Dedifferentiated amniotic fluid mesenchymal stem cell (primary cell): ENCODE results near the gene S100A8.
"Not testable (repeated sequence)": the region's sequence is repeated elsewhere in the genome, so short reads cannot be mapped to it uniquely, and the experiment has no call there.

Source experiments
- DNase-seq: peaks from one replicate; pipeline ENCODE4 v3.0.0-alpha.2; 2016; ENCODE audit errors: extremely low spot score

S100A8 gene

DNA sequence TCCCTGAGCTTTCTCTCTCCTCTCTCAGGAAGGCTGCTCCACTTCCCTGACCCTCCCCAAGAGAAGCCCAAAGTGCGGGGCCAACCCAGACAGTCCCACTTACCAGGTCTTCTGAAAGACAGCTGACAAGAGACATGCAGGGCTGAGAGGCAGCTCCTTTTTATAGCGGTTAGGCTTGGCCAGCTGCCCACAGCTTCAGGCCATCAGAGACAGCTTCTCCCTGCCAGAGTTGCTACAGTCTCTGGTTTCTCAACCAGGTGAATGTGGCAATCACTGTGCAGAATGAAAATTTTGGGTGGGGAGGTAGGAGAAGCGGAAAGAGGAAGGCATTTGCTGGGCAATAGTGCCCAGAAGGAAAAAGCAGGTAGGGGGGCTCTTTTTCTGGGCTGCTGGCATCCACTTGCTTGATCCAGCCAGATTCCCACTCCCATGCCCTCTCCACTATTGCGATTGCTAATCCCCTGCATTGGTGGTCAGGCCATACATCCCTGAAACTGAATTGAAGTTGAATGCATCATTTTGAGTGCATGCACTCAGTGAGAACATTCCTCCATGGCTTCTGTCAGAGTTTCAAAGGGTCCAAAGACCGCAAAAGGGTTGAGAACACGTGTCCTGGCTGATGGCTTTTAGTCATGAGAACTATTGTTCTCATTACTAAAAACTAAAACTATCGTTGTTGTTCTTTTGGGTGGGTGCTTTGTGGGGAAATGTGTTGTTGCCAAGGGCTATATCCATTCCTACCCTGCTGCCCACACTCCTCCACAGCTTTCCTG is at the start of gene S100A8:
Gene S100A8, minus strand, starts transcription at position 136 of the 773 bp plus-strand sequence. CDS start 538 bp downstream, outside the sequence.
- no peak for DNase-seq

DNA sequence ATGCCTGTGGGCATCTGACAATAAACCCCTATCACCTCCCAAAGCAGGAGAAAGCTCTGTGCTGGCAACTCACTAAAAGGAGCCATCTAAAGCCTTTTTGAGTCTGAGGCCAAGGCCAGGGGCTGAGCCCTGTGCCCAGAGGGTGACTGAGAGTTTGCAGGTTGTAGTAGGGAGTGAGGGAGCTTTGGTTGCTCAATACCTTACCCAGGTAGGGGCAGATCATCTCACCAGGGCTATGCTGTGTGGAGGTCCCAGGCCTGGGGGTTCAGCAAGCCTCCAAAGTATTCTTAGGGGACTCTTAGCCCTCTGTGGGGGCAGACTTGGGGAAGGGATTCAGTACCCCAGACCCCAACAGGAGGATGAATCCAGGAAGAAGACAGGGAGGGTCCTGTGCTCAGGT is 48.4 kb upstream of the S100A8 start:
- no peak for DNase-seq

DNA sequence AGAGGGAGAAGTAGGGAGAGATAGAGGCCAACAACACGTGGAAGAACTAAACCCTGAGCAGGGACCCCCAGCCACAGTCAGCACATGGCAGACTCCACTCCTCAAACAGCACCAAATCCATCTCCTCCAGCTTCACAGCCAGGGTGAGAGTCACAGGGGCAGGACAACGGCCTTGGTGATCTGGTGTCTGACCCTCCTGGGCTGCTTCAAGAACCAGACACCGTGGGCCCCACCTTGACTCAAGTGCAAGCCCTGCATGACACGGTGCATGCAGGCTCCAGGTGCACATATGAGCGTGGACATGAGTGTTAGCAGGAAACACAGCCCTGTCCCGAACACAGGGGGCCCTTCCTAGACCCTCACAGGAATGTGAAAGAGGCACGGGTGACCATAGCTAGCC is 47.7 kb upstream of the S100A8 start:
- no peak for DNase-seq

DNA sequence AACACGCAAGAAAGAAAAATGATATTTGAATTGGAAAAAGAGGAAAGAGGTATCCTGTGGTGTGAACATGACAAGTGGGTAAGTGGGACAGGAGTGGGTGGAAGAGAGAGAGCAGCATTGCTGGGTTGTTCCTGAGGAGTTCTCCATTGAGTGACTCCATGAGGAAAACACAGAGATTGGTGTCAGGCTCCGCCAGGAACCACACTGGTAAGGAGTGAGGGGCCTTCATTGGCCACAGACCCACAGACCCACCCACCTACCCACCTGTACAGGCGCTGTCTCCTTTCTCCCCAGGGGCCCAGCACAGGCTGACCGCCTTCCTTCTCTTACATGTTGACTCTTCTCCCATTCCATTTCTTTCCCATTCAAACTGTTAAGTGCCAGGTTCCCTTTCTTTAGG is 46.4 kb upstream of the S100A8 start:
- no peak for DNase-seq

DNA sequence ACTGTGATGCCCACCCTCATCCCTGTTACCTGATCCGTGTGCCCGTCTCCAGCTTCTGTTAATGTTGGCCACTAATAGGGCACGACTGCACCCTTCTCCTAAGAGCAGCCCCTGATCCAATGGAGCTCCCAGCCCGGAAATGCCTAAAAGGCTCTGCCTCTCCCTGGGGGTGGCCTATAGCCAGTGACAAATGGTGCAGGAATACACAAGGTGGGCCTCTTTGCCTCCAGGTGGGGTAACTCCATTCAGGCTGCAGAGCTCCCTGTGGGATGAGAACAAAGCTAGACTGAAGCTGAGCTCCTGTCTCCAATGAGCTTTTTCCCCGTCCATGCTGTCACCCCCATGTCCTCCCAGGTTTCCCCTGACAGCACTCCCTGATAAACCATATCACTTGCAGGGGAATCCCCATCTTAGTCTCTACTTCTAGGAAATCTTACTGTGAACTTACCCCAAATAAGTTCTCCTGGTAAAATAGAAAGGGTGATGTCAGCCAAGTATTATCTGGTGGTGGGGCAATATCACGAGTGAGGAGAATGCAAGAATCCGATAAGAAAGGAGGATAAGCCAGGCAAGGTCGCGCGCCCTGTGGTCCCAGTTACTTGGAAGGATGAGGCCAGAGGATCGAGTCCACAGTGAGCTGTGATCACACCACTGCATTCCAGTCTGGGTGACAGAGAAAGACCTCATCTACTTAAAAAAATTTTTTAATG is 44.0 kb upstream of the S100A8 start:
- DNase-seq, result no peak

DNA sequence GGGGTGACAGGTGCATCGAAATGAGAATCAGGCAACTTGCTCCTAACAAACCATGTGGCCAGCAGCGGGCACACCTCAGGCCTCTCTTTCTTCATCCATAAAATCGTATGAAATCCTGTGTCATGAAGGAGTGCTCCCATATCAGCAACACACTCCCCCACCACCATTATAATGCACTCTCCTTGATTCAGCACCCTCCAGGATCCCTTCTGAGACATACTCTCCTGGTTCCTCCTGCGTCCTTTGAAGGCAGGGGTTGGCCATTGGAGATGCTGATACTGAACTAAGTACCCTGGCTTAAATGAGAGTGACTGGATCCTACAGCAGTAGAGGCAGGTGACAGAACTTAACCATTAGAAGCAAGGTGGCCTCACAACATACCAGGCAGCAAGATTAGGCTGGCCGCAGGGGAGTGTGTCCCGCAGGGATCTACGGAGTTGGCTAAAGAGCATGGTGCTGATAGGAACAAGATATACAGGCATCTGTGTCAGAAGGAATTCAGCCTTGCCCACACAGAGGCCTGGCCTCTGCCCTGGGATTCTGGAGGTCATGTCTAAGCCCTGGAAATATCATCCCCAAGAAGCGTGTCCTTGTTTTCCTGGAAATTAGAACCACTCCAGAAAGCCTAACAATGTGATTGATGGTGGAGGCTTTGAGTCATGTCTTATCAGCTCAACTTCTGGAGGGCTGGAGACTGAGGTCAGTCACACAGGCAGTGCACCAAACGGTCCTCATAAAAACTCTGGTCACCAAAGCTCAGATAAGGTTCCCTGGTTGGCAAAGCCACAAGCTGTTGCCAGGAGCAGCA is 42.2 kb upstream of the S100A8 start:
- no peak for DNase-seq

DNA sequence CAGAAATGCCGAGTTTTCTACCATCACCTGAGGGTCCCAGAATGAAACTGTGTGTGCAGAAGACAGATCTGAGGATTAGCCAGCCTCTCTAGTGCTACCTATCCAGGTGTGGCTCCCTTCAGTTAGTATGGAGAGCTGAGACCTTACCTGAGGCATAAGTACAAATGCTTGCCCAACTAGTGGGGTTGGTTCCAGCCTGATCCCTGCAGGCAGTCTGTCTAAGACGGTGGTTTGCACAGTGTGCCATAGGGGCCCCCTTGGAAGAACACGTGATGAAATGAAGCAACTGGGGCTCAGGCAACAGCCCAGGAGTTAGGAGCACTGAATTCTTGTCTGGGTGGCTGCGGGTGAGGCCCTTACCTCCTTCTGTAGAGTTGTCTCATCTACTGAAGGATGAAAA is 41.1 kb upstream of the S100A8 start:
- DNase-seq, result no peak

DNA sequence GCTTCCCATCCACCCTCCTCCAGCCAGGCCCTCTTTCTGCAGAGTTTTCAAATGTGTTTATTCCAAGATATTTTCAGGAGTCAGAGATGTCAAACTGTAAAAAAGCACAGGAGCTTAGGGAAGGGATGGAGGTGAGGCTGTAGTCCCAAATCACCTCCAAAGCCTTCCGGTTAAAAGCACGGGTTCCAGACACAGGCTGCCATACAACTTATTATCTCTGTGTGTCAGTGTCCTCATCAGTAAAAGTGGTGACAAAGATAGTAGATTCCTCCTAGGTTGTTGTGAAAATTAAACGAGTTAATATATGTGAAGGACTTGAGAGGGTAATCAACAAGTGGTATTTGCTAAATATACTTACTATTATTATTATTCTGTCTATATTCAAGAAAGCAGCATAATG is 40.6 kb upstream of the S100A8 start:
- DNase-seq, result no peak

DNA sequence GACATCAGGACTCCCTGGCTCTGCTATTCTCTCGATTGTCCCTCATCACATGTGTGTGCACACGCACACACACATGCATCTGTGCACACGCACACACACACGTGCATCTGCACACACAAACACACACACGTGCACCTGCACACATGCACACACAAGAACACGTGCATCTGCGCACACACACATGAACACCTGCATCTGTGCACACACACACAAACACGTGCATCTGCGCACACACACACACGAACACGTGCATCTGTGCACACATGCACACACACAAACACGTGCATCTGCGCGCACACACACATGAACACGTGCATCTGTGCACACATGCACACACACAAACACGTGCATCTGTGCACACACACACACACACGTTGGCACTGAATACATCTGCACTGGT is 40.1 kb upstream of the S100A8 start:
- DNase-seq, result no peak

DNA sequence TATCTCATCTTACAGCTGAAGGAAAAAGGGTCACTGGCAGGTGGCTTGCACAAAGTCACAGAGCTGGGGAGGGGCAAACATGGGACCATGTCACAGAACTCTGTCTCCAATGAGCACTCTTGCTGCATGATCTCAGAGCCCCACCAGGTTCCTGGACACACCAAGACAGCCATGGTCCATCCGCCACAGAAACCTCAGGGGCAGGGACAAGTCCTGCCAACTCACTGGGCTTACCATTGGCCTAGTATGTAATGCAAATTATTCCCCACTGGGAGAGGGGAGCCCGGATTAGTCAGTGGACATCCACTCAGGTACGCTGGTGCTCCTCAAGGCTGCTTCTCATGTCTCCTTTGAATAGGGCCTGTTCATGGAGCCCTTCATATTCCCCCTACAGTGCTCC is 39.7 kb upstream of the S100A8 start:
- DNase-seq, result no peak

DNA sequence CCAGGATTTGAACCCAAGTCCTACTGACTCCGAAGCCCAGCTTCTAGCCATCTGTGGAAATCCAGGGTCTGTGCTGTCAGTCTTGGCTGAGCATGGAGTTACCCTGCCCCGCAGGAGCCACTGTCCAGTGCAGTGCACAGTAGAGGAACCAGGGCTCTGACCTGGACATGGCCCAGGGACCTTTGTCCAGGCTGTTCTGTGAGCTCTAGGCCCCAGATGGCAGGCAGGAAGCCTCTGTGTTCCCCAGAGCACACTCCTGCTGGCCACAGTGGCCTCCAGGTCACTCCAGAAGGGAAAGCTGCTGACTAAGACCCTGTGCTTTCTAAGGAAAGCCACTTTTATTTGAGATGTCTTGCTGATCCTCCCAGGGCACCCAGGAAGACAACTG is 39.3 kb upstream of the S100A8 start:
- no peak for DNase-seq

DNA sequence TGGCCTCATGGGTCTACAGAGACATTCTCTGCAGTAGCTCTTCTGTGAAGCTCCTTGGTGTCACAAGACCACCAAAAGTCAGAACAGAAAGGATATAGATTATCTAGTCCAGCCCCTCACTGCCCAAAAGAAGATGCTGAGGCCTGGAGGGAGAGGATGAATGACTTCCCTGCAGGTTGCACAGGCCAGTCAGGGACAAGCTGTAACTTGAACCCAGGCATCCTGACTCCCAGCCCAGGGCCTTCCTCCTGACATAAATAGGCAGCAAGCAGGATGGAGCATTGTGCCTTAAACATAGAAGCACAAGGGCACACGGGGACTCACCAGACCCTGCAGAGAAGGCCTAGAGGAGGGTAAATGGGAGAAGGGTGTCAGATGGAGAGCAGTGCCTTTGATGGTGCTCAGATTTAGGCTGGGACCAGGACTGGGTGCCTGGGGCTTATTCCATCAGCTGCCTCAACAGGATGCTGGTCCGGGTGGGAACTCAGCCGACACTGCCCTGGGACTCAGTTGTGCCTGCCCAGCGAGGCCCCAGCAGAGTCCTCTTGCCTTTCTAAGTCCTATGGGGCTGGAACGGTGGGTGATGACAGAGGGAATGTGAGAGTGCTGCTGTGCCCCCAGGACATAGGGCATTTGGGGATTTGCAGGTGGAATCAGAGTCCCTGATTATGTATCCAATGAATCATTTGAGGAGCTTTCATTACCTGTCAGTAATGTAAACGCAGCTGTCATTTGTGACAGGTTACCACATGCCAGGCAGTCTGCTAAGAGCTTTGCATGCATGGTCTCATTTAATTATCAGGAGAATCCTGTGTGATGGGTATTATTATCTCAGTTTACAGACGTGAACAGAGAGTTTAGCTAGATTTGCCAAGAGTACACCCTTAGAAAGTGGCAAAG is 38.6 kb upstream of the S100A8 start:
- no peak for DNase-seq

DNA sequence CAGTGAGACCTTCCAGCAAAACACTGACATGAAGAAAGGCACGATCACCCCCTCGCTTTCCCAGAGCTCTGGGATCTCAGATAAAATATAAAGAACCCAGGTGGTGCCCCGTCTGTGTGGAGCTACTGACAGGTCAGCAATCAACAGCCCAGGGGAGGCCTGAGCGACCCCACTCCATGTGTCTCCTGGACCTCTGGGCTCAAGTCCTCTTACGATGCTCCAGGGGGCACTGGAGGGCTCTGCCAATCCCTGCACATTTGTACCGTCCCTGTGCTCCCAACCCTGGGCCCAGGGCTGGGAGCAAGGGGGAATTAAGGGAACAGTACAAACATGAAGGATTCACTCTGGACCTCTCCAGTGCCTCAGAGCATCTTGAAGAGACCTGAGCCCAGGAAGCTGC is 37.9 kb upstream of the S100A8 start:
- DNase-seq, result no peak

DNA sequence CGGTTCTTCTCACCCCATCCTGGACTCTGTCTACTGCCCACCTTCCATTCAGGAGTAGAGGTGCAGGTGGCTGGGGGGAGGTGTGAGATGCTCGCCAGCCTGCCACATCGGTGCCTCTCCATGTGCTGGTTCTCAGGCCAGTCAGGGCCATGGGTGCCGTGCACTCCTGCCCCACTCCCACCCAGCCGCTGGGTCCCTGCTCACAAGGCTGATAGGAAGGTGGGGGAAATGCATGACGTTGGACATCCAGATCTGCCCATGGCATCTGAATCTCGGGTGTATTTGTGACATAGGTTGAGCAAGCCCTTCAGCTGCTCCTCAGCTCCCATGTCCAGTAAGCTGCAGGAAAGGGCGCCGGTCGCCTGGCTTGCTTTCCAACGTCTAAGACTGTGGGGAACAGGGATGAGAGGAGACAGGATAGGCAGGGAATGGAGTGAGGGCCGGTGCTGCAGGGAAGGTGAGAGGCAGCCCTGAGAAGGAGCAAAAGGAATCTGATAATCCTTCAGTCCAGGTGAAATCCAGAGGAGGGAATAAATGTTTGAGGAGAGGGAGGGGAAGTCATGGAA is 37.3 kb upstream of the S100A8 start:
- DNase-seq, result no peak

DNA sequence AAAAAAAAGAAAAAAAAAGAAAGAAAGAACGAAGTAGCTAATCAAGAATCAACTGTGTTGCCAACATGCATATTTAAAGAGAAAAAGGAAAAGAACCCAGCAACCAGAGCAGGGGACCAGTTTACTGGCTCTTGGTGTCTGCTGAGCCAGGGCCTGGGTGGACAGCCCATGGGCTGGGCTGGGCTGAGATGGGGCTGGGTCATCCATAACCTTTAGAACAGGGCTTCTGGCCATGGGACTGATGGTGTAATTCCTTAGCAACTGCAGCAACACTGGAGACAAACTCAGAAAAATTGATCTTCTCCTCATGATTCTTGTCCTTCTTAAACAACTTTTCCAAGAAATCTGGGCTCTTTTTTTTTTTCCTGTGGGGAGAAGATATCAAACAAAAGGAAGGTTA is 35.9 kb upstream of the S100A8 start:
- no peak for DNase-seq

DNA sequence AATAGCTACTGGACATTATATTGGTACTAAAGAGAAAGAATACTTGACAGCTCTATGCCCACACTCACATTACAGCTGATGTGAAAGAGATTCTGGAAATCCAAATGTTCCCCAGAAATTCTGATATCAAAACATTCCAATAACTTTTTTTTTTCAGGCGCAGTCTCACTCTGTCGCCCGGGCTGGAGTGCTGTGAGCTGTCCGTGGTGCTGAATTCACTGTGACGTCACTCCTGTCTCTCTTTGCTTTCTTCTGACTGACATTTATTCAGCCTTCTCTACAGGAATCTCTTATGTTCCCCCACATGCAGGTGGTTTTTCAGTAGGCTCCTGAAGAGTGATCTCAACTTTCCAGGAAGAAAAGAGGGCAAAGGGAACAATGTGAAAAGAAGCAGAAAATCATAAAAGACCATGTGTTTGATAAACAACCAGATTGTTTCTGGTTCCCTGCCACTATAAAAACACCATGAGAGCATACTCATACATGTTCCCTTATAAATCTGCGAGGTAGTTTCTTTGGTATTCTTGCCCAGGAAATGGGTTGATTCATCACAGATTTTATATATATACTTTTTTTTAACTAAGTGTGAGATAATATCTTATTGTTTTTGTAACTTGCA is 31.7 kb upstream of the S100A8 start:
- DNase-seq, result peak; percentile 17

DNA sequence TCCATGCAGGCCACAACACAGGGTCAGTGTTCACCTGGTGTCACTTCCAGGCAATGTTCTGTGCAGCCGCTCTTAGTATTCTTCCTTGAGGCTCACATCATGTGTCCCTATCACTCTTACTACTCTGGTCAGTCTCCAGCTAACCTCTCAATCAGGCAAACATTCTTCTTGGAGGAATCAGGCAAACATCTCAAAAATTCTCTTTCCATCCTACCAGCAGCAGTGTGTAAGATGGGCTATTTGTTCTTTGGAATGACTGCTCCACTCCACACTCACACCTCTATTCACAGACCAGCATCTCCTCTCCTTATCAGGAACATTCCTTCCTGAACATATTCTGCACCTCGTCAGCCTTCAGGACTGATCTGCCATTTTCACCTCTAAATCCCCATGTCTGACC is 29.4 kb upstream of the S100A8 start:
- no peak for DNase-seq

DNA sequence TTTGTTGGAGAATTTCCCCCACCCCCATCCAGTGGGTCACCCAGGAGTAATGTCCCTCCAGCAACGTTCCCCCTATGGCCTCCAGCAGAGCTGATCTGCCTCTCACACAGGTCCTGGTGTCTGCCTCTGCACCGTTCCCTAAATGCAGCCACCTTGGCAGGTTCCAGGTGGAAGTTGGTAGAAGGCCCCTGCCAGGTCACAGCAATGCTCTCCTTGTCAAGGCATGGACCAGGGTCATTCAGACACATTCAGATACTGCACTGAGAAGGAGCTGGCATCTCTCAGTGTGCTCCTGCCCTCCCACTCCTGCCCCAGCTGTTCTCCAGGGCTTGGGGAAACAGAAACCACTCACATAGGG is 28.5 kb upstream of the S100A8 start:
- DNase-seq, result not testable (repeated sequence)

DNA sequence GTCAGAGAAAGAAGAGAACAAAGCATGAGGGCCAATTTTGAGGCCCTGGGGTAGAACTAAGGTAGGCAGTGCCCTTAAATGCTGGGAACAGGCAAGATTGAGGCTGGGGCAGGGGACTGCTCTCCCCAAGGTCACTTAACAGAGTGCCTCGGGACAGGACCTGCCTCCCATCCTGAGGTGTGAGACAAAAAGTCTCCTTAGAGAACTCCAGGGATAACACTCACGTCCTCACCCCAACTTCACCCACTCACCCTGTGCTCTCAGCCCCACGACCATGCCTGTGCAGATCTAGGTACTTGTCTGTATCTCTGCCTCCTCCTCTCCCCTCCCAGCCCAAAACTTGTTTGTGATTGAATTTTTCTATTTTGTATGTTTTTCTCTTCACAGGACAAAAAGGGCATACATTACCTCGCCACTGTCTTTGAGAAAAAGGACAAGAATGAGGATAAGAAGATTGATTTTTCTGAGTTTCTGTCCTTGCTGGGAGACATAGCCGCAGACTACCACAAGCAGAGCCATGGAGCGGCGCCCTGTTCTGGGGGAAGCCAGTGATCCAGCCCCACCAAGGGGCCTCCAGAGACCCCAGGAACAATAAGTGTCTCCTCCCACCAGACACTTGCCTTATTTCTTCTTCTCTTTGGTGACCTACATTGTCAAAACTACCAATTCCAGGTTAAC is 28.0 kb upstream of the S100A8 start:
- not testable (repeated sequence) for DNase-seq

DNA sequence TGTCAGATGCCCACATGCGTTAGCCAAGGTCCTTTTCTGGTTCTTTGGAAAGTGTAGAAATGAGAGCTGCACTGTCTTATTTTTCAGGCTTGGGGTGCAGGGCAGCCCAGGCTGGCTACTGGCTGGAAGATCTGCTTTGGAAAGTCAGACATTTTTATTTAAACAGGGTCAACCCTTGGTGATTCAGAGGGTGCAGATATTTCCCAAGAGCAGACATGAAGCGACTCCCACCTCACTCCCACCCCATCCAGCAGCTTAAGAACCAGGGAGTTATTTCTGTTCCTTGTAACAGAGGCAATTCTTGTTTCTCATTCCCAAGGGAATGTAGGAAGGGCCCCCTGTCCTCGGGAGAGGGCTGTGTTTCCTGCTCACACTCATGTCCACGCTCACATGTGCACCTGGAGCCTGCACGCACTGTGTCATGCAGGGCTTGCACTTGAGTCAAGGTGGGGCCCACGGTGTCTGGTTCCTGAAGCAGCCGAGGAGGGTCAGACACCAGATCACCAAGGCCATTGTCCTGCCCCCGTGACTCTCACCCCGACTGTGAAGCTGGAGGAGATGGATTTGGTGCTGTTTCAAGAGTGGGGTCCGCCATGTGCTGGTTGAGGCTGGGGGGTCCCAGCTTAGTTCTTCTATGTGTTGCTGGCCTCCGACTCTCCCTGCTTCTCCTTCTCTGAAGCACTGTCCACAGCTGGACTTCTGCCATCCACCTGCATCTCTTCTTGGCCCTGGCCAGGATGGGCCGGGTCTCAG is 26.4 kb upstream of the S100A8 start:
- DNase-seq, result no peak
